Measurements from ENCODE around the gene FCHSD2. TPM values are rescaled to one million over a fixed set of nuclear protein-coding genes. Genes with fewer than 3 reads are reported as not detected.
"Not testable (repeated sequence)": the region's sequence is repeated elsewhere in the genome, so short reads cannot be mapped to it uniquely, and the experiment has no call there.

Gene FCHSD2
- total RNA-seq, 1 donor from 2014 or later: 26.3 TPM

DNA sequence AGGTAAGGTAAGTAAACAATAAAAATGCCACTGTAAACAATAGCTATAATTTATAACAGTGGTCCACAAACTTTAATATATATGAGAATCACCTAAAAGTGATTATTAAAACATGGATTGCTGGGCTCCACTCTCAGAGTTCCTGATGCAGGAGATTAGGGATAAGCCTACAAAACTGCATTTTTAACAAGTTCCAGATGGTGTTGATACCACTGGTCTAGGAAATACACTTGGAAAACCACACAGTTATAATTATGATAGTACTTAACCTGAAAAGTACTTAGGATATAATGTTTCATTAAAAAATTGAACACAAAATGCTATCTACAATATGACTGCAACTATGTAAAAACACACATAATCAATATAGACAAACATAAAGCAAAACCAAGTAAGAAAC lies 20.4 kb downstream of the FCHSD2 start:
- no peak for DNase-seq

DNA sequence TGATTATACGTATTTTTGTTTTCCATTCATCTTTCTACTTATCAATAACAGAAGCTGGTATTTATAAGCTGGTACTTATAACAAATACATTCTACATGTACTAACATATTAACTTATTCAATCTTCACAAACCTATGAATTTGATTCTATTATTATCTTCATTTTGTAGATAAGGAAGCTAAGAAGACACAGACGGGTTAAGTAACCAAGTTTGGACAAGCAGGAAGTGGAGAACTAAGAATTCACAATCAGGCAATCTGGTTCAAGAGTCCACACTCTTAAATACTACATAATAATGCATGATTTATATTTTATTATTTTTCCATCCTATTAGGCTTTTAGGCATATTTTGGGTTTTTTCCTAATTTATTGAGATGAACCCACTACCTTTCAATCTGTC lies 25.0 kb downstream of the FCHSD2 start:
- DNase-seq: no peak

DNA sequence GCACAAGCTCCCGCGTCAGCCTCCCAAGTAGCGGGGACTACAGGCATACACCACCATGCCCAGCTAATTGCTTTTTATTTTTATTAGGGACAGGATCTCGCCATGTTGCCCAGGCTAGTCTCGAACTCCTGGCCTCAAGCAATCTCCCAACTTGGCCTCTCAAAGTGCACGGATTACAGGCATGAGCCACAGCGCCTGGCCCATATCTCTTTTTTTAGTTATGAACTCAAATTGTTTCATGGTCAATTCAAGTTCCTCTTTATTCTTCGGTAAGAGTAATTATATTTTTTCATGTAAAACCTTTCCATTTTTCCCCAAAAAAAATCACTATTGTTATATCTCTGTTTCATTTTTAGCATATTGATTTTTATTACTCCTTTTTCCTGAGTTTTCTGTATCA lies 25.5 kb downstream of the FCHSD2 start:
- no peak for DNase-seq

DNA sequence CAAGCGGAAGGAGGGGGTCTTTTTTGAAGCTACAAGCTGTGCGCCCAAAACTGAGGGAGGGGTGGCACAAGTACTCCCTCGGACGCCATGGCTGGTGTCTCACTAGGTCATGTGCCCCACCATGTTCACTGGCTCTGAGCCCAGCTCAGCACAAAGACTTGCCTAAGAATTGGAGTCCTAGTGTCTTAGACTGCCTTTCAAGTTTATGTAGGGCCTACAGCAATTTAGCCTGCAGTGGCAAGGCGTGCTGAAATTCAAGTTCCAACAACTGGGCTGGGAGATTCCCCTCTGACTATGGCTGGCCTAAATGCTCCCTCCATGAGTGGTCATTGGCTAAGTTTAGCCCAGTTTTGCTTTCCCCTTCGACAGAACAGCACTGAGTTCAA lies 27.3 kb downstream of the FCHSD2 start:
- DNase-seq: no peak

DNA sequence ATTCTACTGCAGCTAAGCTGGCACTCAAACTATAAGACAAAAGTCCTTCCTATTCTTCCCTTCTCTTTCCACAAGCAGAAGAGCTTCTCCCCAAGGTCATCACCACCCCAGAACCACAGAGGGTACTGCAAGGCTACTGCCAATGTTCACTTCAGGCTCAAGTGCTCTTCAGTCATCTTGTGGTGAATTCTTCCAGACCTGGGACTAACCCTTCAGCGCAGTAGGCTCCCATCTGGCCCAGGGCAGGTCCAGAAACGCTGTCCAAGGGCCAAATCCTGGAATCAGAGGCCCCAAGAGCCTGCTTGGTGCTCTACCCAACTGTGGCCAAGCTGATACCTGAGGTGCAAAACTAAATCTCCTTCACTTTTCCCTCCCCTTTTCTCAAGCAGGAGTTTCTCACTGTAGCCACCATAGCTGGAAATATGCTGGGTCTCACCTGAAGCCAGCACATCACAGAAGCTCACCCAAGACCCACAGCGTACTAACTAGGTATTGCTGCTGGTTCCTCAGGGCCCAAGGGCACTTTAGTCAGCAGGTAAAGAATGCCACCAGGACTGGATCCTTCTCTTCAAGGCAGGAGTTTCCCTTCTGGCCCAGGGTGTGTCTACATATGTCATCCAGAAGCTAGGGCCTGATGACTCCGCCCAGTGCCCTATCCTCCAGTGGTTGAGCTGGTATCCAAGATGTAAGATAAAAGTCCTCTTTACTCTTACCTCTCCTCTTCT lies 27.8 kb downstream of the FCHSD2 start:
- DNase-seq: no peak

DNA sequence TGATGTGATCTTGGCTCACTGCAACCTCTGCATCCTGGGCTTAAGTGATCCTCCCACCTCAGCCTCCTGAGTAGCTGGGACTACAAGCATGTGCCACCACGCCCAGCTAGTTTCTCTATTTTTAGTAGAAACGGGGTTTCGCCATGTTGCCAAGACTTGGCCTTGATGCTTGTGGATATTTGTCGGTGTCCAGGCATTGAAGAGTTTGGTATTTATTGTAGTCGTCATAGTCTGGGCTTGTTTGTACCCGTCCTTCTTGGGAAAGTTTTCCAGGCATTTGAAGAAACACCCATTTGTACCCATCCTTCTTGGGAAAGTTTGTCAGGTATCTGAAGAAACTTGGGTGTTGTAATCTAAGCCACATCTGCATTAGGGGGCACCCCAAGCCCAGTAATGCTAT lies 28.7 kb downstream of the FCHSD2 start:
- DNase-seq: no peak

DNA sequence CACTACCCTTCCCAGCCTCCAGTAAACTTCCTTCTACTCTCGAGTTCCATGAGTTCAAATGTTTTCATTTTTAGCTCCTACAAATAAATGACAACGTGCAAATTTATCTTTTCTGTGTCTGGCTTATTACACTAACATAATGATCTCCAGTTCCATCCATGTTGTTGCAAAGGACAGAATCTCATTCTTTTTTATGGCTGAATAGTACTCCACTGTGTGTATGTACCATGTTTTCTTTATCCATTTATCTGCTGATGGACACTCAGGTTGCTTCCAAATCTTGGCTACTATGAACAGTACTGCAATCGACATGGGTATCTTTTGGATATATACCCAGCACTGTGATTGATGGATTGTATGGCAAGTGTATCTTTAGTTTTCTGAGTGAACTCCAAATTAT lies 34.5 kb downstream of the FCHSD2 start:
- DNase-seq: no peak

DNA sequence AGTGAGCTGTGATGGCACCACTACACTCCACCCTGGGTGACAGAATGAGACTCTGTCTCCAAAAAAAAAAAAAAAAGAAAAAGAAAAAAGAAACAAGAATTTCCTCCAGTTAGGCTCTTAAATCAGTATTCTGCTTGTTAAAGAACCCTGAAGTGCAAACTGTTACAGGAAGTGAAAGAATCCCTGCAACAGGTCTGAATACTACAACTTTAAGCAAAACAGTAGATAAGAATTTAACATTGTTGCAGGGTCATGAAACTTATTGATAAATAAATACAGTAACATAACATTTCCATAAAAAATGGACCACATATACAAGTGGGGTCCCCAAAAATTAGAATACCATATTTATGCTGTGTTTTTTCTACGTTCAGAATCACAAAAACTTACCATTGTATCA lies 35.8 kb downstream of the FCHSD2 start:
- no peak for DNase-seq

DNA sequence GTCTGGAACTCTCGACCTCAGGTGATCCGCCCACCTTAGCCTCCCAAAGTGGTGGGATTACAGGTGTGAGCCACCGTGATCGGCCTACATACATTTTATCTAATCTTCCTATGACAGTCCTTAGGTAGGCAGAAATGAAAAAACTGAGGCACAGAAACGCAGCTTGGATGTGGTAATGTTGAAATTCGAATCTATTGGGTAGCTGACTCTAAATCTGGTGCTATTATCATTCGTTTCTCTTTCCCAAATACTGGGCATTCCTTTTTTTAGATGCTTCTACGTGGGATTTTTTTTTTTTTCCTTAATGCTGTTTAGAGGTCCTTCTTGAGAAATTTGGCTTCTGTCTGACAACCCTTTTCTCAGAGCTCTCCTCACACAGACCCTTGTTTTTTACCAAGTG lies 41.5 kb downstream of the FCHSD2 start:
- DNase-seq: no peak

DNA sequence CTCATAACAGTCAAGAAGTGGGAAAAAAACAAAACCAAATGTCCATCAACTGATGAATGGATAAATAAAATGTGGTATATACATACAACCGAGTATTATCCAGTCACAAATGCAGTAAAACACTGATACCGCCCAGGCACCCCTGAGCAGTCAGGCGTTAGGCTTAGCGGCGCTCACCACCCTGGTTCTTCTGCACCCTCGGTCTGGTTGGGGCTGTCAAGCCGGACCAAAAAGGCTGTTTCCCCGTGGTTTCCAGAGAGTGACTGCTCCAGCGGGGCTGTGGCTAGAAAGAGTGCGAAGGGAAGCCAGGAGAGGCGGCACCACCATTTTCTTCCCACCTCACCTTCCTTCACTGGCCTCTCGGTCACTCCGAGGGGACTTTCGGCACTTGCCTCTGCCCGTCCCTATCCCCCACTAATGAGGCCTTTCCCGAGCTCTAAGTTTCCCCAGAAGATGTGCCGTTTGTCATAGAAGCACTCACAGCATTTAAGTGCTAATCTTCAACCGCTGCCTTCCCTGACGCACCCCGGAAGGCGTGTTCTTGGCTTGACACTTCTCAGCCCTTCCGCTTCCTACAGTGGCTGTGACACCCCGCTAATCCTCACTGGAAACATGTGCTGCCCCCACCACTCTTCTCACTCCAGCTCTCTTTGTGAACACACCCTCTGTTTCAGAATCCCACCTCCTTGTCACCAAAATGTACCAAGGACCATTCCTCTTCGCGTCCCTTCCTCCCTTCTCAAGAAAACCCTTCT lies 42.4 kb downstream of the FCHSD2 start:
- DNase-seq: no peak

DNA sequence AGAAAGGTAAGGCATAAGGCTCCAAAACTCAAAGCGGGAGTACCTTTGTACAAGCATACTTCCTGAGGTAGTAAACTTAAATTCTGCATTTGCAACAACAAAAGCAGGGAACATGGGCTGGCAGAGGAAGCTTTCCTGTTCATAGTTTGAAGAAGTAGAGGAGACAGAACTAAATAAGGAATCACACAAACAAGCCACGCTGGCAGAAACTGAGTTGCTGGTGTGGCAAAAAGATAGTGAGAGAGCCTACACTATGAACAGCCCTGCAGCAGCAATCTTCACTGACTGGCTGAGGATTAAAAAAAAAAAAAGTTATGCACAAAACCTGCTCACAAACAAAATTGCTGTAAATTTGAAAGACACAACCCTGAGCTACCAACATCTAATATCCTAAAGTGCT lies 46.5 kb downstream of the FCHSD2 start:
- DNase-seq: peak; percentile 7

DNA sequence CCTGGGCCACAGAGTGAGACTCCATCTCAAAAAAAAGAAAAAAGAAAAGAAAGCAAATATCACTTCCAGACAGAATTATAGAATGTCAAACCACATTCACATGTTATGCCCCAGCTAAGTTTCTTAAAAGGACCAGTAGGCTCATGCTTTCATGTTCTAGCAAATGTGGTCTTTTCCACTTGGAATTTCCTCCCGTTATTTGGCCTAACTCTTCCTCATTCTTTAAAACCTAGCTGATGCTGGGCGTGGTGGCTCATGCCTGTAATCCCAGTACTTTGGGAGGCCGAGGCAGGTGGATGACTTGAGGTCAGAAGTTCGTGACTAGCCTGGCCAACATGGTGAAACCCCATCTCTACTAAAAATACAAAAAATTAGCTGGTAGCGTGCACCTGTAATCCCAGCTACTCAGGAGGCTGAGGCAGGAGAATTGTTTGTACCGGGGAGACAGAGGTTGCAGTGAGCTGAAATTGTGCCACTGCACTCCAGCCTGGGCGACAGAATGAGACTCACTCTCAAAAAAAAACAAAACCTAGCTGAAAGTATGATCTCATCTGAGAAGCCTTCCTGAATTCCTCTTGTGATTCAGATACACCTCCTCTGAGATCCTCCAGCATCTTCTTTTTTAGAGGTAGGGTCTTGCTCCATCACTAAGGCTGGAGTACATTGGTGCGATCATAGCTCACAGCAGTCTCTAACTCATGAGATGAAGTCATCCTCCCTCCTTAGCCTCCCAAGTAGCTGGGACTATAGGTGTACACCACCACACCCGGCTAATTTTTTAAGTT lies 50.4 kb downstream of the FCHSD2 start:
- no peak for DNase-seq

DNA sequence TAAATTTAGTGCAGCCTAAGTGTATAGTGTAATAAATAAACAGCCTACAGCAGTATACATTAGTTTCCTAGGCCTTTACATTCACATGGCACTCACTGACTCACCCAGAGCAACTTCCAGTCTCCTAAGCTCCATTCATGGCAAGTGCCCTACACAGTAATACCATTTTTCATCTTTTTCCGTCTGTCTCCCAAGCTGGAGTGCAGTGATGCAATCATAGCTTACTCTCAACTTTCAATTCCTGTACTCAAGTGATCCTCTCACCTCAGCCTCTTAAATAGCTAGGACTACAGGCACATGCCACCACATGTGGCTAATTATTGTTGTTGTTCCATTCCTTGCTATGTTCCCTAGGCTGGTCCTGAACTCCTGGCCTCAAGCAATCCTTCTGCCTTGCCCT lies 54.4 kb downstream of the FCHSD2 start:
- no peak for DNase-seq

DNA sequence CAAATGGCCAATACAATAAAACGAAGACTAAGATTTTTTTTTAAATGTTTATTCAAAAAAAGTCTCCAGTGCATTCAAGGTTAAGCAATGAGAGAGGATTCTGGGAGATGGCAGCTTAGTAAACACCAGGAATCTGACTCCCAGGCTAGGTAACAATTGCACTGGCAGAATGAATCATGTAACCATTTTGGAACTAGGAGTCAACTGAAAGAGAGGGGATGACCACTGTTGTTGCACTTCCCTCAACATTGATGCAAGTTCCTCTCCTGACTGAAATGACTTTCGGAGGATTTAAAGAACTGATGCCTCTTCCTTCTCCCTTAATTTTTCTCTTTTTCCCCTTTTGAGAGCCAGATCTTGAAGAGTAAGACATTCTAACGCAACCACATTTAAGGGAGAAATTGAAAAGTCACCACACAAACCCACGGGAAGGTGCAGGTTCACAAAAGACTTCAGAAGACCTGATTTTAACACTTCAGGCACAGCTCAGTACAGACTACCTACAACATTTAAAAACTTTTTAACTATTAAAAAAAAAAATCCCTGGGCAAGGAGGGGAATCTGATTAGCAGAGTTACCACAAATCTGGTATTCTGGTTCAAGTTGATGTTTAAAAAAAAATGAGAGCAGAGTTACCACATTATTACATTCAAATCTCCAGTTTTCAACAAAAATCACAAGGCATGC lies 56.8 kb downstream of the FCHSD2 start:
- DNase-seq: no peak

DNA sequence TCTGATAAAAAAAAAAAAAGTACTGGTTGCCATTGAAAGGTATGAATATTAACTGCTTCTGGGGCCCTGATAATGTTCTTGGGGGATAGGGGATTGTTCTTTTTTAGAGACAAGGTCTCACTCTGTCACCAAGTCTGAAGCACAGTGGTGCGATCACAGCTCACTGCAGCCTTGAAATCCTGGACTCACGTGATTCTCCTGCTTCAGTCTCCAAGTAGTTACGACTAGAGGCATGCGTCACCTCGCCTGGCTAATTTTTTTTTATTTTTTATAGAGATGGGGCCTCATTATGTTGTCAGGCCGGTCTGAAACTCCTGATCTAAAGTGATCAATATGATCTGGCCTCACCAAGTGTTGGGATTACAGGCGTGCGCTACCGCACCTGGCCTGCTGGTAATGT lies 63.5 kb downstream of the FCHSD2 start:
- DNase-seq: no peak

DNA sequence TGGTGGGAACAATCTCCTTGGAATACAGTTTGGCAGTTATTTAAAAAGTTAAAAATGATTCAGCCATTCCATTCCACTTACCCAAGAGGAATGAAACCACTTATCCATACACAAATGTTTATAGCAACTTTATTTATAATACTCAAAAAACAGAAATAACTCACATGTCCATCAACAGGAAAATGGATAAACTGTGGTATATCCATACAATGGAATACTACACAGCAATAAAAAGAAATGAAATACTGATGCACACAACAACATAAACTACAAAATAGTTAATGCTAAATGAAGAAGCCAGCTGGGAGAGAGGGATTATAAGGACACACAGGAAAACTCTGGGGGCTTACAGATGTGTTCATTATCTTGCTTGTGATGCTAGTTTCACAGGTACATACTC lies 64.7 kb downstream of the FCHSD2 start:
- DNase-seq: no peak

DNA sequence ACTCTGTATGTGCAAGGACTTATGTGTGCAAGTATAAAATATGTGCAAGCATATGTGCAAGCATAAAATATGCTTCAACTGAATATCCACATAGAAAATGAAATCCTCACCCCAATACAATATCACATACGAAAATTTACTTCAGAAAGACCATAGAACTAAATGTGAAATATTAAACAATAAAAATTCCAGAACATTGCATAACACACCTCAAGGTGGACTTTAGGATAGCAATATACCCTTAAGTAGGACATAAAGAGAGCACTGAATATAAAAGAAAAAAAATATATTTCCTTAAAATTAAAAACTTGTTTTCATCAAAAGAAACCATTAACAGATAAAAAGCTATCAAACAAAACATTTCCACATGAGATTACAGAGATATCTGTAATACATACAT lies 67.8 kb downstream of the FCHSD2 start:
- DNase-seq: no peak

DNA sequence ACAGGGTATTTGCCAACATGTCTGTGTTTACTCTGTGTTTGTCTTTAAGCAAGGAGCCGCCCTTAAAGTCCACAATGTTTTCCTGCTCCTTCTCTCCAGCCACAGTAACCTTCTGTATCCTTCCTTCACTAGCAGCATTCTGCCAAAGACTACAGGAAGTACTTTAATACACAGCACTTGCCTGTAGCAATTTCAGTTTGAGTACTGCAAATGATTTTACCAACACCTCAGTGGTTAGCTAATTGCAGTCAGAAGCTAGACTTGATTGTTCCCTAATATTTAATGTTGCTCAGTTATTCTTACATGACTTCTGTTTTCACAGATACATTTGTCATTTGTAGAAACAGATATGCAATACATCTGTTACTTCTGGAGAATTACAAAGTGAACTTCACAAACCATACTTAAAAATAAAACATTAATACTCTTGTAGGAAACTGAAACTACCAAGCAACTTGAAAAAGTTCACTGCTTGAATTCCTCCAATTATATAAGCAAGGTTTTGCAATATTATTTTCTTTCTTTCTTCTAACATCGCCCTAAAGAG lies 69.1 kb downstream of the FCHSD2 start:
- peak; percentile 60 for DNase-seq

DNA sequence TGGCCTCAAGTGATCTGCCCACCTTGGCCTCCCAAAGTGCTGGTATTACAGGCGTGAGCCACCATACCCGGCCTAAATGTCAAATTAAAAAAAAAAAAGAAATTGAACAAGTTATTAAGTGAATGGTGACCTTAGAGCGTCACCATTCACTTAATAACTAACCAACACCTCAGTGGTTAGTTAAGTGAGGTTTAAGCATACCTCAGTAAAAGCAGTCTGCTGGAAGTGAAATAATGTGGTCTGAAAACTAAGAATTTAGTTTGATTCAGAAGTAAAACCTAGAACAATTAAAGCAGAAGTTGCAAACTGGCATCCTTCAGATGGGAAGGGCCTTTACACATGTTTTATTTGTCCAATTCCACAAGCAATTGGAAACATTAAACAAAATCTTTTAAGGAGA lies 71.5 kb downstream of the FCHSD2 start:
- DNase-seq: no peak

DNA sequence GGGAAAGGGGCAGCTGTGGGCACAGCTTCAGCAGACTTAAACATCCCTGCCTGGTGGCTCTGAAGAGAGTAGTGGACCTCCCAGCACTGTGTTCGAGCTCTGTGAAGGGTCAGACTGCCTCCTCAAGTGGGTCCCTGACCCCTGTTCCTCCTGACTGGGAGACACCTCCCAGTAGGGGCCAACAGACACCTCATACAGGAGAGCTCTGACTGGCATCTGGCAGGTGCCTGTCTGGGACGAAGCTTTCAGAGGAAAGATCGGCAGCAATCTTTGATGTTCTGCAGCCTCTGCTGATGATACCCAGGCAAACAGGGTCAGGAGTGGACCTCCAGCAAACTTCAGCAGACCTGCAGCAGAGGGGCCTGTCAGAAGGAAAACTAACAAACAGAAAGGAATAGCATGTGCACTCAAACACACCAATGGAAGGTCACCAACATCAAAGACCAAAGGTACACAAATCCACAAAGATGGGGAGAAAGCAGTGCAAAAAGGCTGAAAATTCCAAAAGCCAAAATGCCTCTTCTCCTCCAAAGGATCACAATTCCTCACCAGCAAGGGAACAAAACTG lies 80.2 kb downstream of the FCHSD2 start:
- not testable (repeated sequence) for DNase-seq

DNA sequence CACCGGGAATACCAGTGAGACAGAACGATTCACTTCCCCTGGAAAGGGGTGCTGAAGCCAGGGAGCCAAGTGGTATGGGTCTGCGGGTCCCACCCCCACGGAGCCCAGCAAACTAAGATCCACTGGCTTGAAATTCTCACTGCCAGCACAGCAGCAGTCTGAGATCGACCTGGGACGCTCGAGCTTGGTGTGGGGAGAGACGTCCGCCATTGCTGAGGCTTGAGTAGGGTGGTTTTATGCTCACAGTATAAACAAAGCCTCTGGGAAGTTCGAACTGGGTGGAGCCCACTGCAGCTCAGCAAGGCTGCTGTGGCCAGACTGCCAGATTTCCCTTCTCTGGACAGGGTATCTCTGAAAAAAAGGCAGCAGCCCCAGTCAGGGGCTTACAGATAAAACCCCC lies 80.7 kb downstream of the FCHSD2 start:
- not testable (repeated sequence) for DNase-seq

DNA sequence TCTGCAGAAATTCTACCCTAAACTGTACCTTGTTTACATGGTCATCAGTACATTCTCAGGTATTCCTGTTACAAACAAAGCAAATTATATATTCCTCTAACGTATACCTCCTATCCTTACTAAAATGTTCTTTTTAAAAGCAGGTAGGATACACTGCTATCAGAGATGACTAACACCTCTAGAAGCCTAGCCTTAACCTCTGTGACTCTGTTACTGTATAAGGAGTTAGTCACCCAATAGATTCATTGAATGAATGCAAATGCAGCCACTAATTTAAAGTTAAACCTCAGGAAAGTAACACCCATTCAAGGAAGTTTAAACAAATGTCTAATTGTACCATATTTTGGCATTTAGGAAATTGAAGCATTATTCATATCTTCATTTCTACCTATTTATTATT lies 82.2 kb downstream of the FCHSD2 start:
- no peak for DNase-seq
